Measurements from ENCODE around the gene SEC22C.

DNA sequence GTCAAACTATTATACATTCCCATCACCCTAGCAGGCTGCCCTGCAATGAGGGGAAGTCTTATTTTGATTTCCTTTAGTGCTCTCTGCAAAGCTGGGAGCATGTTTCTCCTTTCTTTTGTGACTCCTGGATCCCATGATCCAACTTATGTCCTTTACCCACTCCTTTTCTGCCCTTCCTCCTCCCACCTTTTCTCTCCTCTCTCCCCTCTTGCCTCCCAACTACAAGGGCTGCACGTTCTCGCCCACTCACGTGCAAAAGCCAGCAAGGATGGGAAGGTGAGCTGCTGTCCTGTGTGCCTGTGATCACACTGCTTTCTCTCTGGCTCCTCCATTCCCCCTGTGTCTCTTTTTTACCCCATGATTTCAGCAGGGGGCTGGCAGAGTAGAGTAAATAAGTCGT is 73.2 kb downstream of the SEC22C start:
- TF ChIP-seq, protein P1, sequence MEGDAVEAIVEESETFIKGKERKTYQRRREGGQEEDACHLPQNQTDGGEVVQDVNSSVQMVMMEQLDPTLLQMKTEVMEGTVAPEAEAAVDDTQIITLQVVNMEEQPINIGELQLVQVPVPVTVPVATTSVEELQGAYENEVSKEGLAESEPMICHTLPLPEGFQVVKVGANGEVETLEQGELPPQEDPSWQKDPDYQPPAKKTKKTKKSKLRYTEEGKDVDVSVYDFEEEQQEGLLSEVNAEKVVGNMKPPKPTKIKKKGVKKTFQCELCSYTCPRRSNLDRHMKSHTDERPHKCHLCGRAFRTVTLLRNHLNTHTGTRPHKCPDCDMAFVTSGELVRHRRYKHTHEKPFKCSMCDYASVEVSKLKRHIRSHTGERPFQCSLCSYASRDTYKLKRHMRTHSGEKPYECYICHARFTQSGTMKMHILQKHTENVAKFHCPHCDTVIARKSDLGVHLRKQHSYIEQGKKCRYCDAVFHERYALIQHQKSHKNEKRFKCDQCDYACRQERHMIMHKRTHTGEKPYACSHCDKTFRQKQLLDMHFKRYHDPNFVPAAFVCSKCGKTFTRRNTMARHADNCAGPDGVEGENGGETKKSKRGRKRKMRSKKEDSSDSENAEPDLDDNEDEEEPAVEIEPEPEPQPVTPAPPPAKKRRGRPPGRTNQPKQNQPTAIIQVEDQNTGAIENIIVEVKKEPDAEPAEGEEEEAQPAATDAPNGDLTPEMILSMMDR (IDR thresholded peaks at IDR 0.05; ENCODE audit: low read depth, low read length), result no peak
- TF ChIP-seq EZH2phosphoT487 (IDR thresholded peaks at IDR 0.05; ENCODE audit: low read depth), result no peak
